Pancreas (tissue), 10 donors: ENCODE measurements around the gene ISY1. TPM values are rescaled to one million over a fixed set of nuclear protein-coding genes. Genes with fewer than 3 reads are reported as not detected.
A peak's percentile ranks its signal among the peaks of the same experiment; 100 is the strongest.

Experiments used
- ATAC-seq, 4 donors: fragments of 200-7000 bp; cut with Tn5 transposase; one replicate each; pipeline versions ENCODE4 v1.8.0 to v1.9.1; 2020; ENCODE audit warnings: mild to moderate bottlenecking in 4 of 4, moderate library complexity in 4 of 4
- DNase-seq, 6 donors: peaks; one replicate each; pipeline ENCODE4 v3.0.0-alpha.2; 2020
- FAIRE-seq: peaks from 2 replicates; lab custom pipeline; 2012; peaks lifted over from hg19 to GRCh38; lab: Jason Lieb, UNC
- H3K27ac ChIP-seq, 4 donors: fragments of 200-600 bp; sonication (generic); 1 replicate in 3 of 4; 2 replicates in 1 of 4; pipeline versions ENCODE4 v1.5.0 to v1.8.0; 2020
- H3K27me3 ChIP-seq, 4 donors: fragments of 200-600 bp; one replicate each; pipeline ENCODE4 v1.8.0; 2021
- H3K36me3 ChIP-seq, 3 donors: fragments of 200-600 bp; sonication (generic) in 1 of 3; one replicate each; pipeline versions ENCODE4 v1.5.0 to v1.8.0; 2020 to 2021
- H3K4me1 ChIP-seq, 3 donors: fragments of 200-600 bp; one replicate each; pipeline ENCODE4 v1.8.0; 2021
- H3K4me3 ChIP-seq, 4 donors: fragments of 200-600 bp; sonication (generic) in 2 of 4; one replicate each; pipeline versions ENCODE4 v1.5.0 to v1.8.0; 2020 to 2021
- H3K9me3 ChIP-seq, 4 donors: fragments of 200-600 bp; one replicate each; pipeline ENCODE4 v1.8.0; 2021
- CTCF ChIP-seq, 4 donors: fragments of 200-600 bp; sonication (generic) in 3 of 4; IDR thresholded peaks; one replicate each; pipeline versions ENCODE4 v1.5.0 to v1.8.0; 2021; ENCODE audit warnings: antibody characterized with exemption in 4 of 4
- WGBS, 2 donors: extraction: QIAGEN DNeasy Blood & Tissue Kit; methylation state at CpG; one replicate each; pipeline ENCODE4 v1.1.7; 2013; 5-methylcytosine and 5-hydroxymethylcytosine counted together
- intact Hi-C, 3 donors: fragments of 100-400 bp; cut with DNase I; formaldehyde crosslinking; loops; one replicate each; pipeline versions ENCODE4 v1.11.1 to v1.14.2; 2022
- polyA plus RNA-seq, 2 donors: library from polyadenylated mRNA; stranded (reverse); fragments of 200-250 nt; gene quantifications; one replicate each; pipeline ENCODE4 v1.2.3, GENCODE V29; 2013
- total RNA-seq, 6 donors: library from RNA; stranded (reverse); fragmentation: NEBNext Ultra II Directional in 4 of 6; extraction: Animal tissue kit (Norgen Biotek cat#: 25700) in 4 of 6; gene quantifications; one replicate each; pipeline versions ENCODE4 v1.2.1 to v1.2.4, GENCODE V29; 2021 to 2023
- donor health status: healthy with polysubstance abuse.
- donor health status: DM: no; HTN: no; CAD: no; lungs with moderate emphysema.
- donor health status: DM: no; HTN: no; CAD: no.
- donor health status: control.
- donor health status: control.
- donor health status: Bipolar disorder and iron deficiency.
- donor health status: DM: yes; HTN: yes; CAD: no.
- donor health status: DM: no; HTN: no; CAD: no.
- donor health status: DM: no; HTN: no; CAD: no.
- donor health status: DM: yes; HTN: yes; CAD: no.

The ISY1 gene
- total and polyA plus RNA-seq, 8 donors, result 9.2 to 17.2 (median 13.8) TPM

GRCh38 chr3:129121016-129121791 is 39.7 kb downstream of the ISY1 start:
- FAIRE-seq (no peak), ATAC-seq (peak in 3 of 4 donors; percentile 1 to 61 (median 43)), DNase-seq (peak in 3 of 6 donors; percentile 31 to 87 (median 68))
- intact Hi-C loops, result no loop called here
- H3K36me3 ChIP-seq, result no peaks in the 10 kb centered on the region
- peaks cover 4 to 27% (median 8%) of the 10 kb centered on the region in 3 donors for H3K4me1 ChIP-seq
- no peak for TF ChIP-seq CTCF (IDR thresholded peaks at IDR 0.05)
- H3K9me3 ChIP-seq, result no peaks in the 10 kb centered on the region
- H3K27ac ChIP-seq, result peak overlapping the region; percentile 88 to 96 (median 91)
- no peaks in the 10 kb centered on the region for H3K27me3 ChIP-seq
- WGBS, 2 donors, result 0 to 1% methylated on average over 47 to 80 of the region's 80 CpGs
- peak overlapping the region; percentile 65 to 81 (median 71) for H3K4me3 ChIP-seq

- no peaks in the 10 kb centered on the region for H3K9me3 ChIP-seq
- H3K36me3 ChIP-seq, result no peaks in the 10 kb centered on the region
- ATAC-seq (peak; percentile 63 to 77 (median 66)), DNase-seq (peak; percentile 81 to 90 (median 86)), FAIRE-seq (peak; percentile 13)
- peak overlapping the region; percentile 65 to 81 (median 71) for H3K4me3 ChIP-seq
- peak in 2 of 4 donors; percentile 15 to 27 for TF ChIP-seq CTCF (IDR thresholded peaks at IDR 0.05)
- H3K4me1 ChIP-seq, result peaks cover 4 to 29% (median 8%) of the 10 kb centered on the region in 3 donors
- peak overlapping the region; percentile 88 to 96 (median 91) for H3K27ac ChIP-seq
- no peaks in the 10 kb centered on the region for H3K27me3 ChIP-seq
- WGBS, 2 donors, result 0 to 1% methylated on average over 18 of the region's 18 CpGs
- intact Hi-C loops, result no loop called here
These were observed 40.4 kb downstream of the ISY1 start for GRCh38 chr3:129120254-129121004.

GRCh38 chr3:129119365-129120100 is 41.3 kb downstream of the ISY1 start:
- intact Hi-C loops, result no loop called here
- H3K27ac ChIP-seq, result peak overlapping the region; percentile 88 to 96 (median 91)
- no peaks in the 10 kb centered on the region for H3K9me3 ChIP-seq
- DNase-seq (peak in 5 of 6 donors; percentile 42 to 69 (median 56)), ATAC-seq (peak in 3 of 4 donors; percentile 11 to 38 (median 30)), FAIRE-seq (no peak)
- TF ChIP-seq CTCF (IDR thresholded peaks at IDR 0.05), result no peak
- WGBS, 2 donors, result 7 to 12% methylated on average over 13 of the region's 13 CpGs
- H3K4me3 ChIP-seq, result peak overlapping the region in 3 of 4 donors; percentile 70 to 81 (median 72)
- H3K27me3 ChIP-seq, result no peaks in the 10 kb centered on the region
- H3K36me3 ChIP-seq, result no peaks in the 10 kb centered on the region
- H3K4me1 ChIP-seq, result peaks cover 4 to 29% (median 8%) of the 10 kb centered on the region in 3 donors

GRCh38 chr3:129118745-129119144 is 42.1 kb downstream of the ISY1 start:
- no peak for ATAC-seq
- intact Hi-C loops, result no loop called here
- no peaks in the 10 kb centered on the region for H3K36me3 ChIP-seq

More at GRCh38 chr3:129118745-129119144, 42.1 kb downstream of the ISY1 start:
- Histone ChIP-seq H3K9me3 (no peaks in the 10 kb centered on the region), H3K27me3 (no peaks in the 10 kb centered on the region), H3K4me1 (peaks cover 4 to 28% (median 8%) of the 10 kb centered on the region in 3 donors), H3K4me3 (peak overlapping the region in 2 of 4 donors; percentile 70 to 72), H3K27ac (peak overlapping the region in 2 of 4 donors; percentile 88 to 96)
- WGBS, 2 donors, result 63 to 79% methylated on average over 5 of the region's 5 CpGs
- DNase-seq, result no peak
- FAIRE-seq, result no peak
- TF ChIP-seq CTCF (IDR thresholded peaks at IDR 0.05), result no peak
